NCI-H2107 treated with DMSO at 0.1 percent for 48 hours (cell line): ENCODE data around the gene DMBX1.
A peak's percentile ranks its signal among the peaks of the same experiment; 100 is the strongest.

Experiments
- DNase-seq: peaks from one replicate; lab custom pipeline; 2025; ENCODE audit not compliant: unreplicated experiment; lab: John Stamatoyannopoulos, UW

The DMBX1 gene

GRCh38 chr1:46522969-46523320 lies 33.3 kb downstream of the DMBX1 start:
- no peak for DNase-seq

DNA sequence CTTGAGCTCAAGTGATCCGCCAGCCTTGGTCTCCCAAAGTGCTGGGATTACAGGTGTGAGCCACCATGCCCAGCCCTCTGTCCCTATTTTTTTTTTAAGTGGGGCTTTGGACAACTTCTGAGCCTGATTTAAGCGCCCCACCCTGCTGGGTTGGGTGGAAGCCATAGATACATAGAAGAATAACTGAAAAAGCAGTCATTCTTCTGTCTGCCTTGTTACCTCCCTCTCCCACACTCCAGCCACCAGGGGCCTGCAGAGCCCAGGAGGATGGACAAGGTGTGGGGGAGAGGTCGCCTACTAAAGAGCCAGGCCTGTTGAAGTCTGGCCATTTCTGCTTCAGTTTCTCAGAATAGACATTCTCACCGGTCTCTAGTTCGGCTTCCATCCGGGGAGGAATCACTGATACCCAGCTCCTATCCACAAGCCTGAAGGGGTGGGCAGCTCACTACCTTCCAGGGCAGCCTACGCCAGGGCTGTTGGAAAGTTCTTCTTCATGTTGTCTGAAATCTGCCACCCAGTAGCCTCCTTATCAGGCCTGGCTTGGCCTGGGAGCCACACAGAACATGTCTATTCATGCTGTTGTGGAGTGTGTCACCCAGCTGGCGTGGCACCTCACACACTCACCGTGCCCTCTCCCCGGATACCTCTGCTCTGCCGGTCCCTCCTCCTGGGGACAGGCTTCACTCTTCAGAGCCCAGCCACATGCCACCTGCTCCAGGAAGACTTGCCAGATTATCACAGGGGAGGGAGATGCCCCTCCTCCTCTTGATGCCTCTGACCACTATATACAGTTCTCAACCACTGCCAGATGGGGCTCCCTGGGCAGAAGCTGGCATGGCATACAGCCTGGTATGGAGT lies 34.1 kb downstream of the DMBX1 start:
- DNase-seq: peak; percentile 64

GRCh38 chr1:46524843-46525242 lies 35.2 kb downstream of the DMBX1 start:
- no peak for DNase-seq

GRCh38 chr1:46525253-46525983 lies 35.8 kb downstream of the DMBX1 start:
- DNase-seq: no peak

GRCh38 chr1:46526013-46526690 lies 36.5 kb downstream of the DMBX1 start:
- no peak for DNase-seq

DNA sequence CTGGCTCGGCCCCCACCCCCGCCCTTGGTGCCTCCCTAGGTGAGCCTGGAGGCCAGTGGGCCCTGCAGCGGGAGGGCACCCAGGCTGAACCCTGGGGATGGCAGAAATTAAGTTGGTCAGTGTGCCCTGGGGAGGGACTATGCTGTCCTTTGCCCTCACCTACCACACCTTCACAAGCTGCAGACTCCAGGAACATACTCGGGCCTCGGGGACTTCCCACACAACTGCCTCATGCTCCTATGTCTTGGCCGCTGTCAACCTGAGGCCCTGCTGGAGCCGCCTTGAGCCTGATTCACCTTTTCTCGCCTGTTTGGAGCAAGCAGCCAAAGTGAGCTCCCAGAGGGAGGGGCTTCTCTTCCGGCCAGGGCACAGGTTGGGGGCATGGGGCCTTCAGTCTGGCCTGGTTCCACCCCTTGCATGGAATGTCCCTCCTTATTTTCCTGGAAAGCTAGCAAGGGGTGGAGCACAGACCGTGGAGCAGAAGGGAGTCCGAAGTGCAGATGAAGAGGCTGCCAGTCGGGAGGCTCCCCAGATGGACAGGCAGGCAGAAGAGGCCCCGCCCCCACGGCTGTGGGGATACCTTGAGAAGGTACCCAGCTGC lies 37.2 kb downstream of the DMBX1 start:
- no peak for DNase-seq

- peak; percentile 72 for DNase-seq
These were observed 38.0 kb downstream of the DMBX1 start for GRCh38 chr1:46527474-46528296.

DNA sequence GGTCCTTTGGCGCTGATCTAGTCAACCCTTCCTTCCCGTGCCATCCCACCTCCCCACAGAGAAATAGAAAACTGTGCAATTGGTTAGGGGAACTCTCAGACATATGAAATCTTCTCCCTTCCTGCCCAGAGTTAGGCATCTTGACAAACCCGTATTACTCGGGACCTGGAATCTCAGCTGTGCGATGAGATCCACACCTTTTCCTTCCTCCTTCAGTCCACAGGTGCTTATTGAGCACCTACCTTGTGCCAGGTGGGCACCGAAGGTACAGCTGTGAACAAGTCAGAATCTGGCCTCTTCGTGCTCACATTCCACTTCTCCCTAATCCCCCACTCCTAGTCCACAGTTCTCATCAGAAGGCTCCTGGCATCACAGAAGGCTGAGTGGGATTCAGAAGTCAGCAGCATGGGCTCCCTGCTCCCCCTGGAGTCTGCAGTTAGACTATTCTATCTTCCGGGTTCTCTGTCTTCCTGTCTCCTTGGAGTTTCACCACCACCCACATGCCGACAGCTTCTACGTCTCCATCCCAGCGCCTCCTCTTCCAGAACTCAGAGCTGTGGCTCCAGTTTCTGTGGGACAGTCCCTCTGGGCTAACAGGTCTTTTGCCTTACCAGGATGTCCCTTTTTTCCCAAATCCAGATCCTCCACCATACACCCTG lies 38.8 kb downstream of the DMBX1 start:
- DNase-seq: no peak

DNA sequence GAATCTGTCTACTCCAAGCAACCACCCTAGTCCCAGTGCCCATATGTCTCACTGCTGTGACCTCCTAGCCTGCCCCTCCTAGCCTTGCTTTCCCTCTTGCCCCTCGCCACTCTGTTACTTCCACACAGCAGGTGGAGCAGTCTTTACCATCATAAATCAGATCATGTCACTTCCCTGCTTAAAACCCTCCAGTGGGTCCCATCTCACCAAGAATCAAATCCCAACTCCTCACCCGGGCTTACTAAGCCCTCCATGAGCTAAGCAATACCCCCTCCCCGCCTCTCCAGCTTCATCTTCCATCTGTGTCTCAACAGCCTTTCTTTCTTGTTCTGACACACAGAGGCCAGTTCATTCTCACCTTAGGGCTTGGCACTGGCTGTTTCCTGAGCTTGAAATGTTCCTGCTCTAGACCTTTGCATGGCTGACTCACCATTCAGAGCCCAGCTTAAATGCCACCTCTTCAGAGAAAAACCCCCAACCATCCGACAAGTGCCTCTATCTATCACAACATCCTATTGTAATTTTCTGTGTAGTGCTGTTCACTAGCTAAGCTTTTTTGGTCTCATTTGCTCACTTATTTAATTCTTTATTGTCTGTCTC lies 39.5 kb downstream of the DMBX1 start:
- DNase-seq: no peak

DNA sequence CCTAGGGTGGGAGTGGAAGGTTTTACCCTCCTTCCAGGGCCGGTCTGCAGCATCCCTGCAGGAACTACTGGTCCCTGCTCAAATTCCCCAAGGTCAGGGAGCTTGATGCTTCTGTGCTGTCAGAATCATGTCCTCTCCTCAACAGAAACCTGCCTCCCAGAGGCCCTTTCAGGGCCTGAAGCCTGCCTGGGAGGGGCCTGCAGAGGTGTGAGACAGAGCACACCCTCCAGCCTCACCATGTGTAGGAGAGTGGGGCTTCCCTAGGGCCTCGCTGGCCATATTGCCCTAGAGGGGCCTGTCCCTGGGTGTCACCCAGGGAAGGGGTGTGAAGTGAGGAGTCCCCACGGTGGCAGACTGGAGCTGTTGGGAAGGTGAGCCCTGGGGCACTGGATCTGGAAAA lies 40.7 kb downstream of the DMBX1 start:
- no peak for DNase-seq

DNA sequence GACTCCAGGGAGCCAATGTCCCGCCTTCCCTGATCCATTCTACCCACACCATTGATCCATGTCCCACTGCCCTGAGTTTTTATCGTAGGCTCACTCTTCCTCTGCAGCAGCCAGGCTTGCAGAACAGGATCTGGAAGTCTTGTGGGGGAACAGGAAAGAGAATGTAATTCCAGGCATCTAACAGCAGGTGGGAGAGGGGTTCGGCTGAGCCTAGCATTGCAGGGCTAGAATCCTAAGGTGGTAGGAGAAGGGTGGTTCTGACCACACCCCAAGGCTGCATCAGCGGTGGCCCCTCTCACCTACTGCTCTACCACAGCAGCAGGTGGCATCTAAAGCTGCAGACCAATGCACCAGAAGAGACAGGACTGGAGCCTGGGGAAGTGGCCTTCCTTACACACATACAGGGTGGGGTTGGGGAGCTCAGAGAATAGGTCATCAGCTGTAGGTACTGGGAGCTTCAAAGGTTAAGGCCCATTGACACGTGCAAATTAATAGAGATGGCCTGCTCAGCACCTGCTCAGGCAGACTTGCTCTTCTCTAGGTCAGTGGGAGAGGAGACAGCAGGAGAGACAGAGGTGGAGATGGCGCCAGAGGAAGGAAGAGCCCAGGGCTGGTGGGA lies 41.3 kb downstream of the DMBX1 start:
- DNase-seq: no peak

- DNase-seq: no peak
These were observed 42.5 kb downstream of the DMBX1 start for GRCh38 chr1:46532095-46532494.

DNA sequence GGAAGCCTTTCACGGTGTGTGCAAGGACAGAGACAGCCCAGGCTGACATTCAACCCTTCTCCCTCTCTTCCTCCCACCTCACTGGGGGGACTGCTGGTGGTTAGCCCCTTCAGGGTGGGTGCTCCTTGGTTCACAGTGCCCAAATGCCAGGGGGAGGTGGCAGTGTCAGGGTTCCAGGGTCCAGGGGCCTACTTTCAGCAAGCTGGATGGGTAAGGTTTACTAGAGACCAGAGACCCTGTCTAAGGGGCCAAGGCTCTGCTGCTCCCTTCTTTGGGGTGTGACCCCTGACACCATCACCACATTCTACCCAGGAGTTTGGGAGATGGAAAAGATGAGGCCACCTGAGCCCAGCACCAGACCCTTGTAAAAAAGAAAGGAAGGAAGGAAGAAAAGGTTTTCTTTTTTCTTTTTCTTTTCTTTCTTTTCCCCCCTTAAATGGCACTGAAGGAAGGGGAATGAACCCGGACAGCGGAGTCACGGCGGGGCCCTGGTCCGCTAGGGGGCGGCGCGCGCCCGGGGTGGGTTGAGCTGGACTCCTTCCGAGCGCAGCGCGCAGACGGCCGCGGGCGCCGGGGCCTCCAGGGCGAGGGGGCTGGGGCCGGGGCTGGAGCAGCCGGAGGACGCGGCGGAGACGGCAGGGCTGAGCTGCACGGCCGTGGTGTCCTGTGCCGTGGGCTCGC lies 43.0 kb downstream of the DMBX1 start:
- no peak for DNase-seq

DNA sequence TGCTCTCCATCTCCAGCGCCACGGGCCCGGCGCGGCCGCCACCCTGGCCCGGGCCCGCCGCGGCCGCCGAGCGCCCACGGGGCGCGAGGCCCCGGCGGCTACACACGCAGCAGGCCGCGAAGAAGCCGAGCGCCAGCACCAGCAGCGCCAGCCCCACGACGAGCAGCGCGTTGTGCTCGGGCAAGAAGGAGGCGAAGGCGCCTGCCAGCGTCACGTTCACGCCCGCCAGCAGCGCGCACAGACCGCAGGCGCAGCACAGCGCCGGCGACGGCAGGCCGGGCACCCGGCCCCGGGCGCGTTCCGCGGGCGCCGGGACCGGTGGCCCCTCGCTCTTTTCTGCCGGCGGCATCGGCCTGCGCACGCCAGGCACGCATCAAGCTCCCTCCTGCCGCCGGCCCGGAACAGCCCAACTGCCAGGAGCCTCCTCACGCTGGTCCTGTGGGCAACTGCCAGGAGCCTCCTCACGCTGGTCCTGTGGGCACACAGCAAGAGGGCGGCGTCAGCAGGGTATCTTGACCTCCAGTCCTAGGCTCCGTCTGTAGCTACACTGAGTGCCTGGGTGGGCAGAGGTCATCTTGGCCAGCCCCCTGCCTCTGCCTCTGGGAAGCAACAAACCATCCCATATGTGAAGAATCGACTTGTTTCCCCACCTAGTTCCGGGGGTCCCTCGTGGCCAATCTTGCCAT lies 43.7 kb downstream of the DMBX1 start:
- DNase-seq: no peak

DNA sequence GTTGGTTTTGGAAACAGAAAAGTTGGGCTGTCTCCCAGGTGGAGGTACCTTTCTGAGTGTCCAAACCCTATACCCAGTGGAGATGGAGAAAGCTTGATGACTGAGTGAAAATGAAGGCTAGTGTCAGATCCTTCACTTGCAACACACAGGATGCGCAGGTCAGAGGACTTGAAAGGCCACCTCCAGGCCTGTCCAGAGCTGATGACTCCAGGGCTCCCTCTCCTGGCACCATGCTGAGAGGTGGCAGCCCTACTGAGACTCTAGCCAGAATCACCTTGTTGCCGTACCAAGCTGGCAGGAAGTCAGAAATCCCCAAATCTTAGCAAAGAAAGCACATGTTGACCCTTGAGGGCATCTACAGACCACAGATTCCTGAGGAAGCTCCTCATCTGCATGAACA lies 45.4 kb downstream of the DMBX1 start:
- DNase-seq: no peak

DNA sequence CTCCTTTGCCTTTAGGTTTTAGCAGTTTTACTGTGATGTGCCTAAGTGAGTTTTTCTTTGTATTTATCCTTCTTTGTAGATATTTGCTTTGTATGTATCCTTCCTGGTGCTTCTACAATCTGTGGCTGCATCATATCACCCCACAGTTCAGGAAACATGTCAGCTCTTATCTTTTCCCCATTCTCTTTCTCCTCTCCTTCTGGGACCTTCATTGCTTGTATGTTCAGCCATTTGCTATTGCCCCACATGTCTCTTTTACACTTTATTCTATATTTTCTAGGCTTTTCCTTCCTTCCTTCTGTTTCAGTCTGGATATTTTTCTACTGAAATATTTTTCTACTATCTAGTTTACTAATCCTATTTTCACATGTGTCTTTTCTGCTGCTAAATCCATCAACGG lies 46.9 kb downstream of the DMBX1 start:
- DNase-seq: no peak

DNA sequence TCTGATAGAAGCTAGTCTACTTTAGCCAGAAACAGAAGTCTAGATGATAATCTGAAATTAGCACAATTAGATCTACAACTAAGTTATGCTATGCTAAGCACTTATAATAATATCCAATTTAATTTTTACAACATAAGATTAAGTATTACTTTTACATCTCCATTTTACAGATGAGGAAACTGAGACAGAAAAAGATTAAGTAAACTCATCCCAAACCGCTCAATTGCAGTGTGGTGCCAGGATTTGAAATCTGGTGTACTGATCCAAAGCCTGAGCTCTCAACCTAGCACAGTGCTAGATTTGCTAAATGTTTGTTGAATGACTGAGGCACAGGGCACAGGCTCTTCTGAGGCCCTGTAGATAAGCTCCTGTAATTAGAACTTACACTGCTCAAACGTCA lies 48.0 kb downstream of the DMBX1 start:
- no peak for DNase-seq

DNA sequence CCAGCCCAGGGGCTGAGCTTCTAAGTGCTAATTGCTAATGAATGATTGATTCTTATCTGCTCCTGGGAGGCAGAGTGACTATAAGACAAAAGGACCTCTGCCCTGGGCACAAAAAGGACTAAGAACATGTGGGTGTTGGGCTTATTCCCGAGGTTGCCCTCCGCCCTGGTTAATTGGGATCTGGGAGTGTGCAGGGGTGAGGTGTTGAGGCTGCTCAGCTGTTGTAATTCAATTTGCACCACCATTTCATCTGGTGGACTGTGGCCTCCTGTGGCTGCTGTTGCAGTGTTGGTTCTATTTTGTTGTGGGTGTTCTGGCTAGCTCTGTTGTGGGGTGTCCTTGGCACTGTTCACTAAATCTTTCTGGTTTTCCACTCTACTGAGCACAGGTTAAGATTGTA lies 48.5 kb downstream of the DMBX1 start:
- DNase-seq: no peak
